NCI-H82 treated with DMSO at 0.1 percent for 48 hours (cell line): ENCODE data around the gene KCNH1.
"Not testable (repeated sequence)": the region's sequence is repeated elsewhere in the genome, so short reads cannot be mapped to it uniquely, and the experiment has no call there.

Source experiments
- DNase-seq: peaks from one replicate; lab custom pipeline; 2025; ENCODE audit not compliant: unreplicated experiment; lab: John Stamatoyannopoulos, UW

Gene KCNH1

DNA sequence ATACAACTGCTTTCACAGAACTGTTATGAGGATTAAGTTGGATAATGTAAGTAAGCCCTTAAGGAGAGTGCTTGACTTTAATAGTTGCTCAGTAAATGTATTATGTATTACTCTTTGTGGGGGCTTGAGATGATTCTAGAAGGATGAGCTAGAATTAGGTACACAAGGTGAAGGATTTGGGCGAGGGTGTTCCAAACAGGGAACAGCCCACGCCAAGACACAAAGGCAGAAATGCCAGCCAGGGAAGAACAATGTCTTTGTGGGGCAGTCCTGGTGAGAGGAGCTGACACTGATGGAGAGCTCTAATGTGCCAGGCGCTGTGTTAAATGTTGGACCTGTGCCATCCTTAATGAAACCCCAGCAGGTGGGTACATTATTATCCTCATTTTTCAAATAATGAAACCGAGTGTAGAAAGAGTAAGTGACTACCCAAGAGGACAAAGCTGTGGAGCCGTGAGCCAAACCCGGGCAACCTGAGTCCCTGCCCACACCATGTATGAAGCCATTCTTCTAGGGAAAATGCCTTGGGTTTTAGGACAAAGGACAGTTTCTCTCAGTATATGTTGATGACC lies 442.8 kb downstream of the KCNH1 start:
- no peak for DNase-seq

DNA sequence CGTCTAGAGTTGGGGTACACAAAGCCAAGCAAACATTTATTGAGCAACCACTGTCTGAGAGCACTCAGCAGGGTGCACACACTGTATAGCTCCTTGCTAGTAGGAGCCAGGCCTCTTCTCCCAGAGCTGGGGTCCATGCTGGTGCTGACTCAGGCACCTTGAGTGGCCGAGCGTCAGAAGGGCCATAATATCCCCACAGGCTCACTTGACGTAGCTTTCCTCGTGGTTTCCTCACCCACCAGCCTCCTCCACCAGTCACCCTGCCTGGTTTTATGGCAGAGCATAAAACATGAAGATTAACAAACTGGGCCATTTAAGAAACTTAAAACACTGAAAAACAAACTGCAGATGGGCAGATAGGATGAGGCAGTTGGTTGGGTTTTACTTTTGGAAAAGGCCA lies 443.7 kb downstream of the KCNH1 start:
- no peak for DNase-seq

DNA sequence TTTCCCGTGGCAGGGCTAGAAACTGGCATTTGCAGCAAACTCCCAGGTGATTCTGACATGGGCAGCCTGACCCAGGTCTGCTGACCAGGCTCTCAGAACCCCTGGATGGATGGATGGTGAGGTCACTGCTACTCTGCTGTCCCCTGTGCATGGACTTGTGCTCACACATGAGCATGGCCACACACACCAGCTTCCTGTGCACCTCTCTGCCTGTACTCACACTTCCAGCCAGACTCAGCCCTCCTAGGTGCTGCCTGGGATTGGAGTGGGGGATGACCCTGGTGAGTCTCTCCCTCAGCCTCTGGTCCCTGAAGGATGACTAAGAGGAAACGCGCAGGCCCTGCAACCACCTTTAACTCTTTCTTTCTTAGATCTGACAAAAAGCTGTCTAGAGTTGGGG lies 444.1 kb downstream of the KCNH1 start:
- no peak for DNase-seq

DNA sequence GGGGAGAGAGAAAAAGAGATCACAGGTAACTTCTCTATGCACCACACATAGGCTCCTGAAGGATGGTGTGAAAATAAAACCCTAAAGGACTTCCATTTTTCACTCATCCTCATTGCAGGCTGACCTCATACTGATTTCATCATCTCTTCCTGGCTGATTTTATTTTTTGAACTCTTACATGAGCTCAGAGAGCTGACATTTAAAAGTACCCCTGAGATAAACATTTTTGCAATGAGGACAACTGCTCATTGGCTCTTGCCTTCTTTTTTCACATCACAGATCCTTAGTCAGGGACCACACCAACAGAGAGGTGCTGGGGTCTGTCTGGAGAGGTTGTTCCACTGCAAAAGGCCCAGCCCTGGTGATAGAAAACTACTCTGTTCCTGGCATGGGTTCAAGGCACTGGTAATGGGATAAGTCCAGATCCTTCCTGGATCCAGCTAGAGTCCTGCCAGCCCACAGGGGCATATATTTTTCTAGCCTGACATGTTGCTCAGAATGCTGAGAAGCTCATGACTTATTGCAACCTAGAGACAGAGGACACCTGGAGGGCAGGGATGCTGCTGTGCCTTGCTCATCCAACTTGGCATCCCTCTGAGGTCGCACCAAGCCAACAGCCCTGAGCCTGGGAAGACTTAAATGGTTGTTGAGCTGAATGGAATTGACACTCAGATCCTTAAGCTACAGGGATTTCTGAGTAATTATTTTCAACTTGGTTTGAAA lies 445.3 kb downstream of the KCNH1 start:
- no peak for DNase-seq

DNA sequence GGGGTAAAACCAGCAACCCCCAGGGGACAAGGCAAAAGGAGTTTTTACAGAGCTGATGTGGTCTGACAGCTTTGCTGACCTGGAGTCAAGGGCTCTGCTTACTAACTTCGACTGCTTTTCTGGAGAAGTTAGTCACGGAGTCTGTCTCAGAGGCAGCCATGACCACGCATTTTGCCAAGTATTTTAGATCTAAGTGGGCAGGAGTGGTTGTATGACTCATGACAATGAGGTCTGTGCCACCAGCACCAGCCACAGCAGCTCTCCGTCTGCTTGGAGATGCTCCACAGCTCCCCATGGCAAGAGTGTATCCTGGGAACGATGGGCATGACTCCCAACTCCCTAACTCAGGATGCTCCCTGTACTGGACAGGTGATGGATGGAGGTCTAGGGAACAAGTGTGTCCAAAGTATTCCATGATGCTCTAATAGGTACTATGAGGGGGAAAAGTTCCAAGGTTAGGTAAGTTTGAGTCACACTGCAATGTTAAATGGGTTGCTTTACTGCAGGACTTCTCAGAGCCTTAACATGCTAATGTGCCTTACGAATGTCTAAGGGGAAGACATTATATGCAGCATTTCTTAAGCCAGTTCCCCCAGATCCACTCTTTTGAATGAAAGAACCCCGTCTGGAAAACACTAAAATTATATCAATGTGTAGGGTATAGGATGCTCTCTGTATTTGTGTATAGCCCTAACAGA lies 446.2 kb downstream of the KCNH1 start:
- DNase-seq: no peak

DNA sequence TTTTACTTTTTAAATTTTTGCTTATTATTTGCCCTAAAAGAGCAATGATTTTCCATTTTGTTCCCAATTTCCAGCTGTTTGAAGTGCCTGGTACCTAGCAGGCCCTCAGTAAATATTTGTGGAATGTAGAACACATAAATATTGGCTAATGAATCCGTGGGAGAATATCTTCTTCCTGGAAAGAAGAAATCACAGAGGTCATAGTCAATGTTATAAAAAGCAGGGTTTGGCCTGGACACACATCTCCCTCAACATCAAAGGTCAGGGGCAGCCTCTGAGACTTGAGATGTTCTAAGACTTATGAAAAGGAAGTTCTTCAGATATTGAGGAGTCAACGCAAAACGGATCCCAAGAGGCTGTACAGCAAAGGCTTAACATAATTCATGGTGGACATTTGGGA lies 447.1 kb downstream of the KCNH1 start:
- no peak for DNase-seq

DNA sequence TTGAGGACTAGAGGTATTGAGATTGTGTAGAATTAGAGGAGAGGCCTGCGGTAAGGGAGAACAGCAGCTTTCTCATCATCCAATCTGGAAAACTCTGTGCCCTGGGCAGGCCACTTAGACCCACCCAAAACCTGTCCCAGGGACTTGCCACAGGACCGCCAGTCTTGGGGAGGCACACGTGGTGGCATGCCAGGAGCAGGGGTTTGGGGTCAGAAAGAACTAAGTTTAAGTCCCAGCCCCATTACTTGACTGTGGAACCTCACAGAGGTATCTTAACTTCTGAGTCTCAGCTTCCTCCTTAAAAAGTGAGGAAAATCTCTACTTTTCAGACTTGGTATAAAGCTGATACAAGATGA lies 448.7 kb downstream of the KCNH1 start:
- no peak for DNase-seq

DNA sequence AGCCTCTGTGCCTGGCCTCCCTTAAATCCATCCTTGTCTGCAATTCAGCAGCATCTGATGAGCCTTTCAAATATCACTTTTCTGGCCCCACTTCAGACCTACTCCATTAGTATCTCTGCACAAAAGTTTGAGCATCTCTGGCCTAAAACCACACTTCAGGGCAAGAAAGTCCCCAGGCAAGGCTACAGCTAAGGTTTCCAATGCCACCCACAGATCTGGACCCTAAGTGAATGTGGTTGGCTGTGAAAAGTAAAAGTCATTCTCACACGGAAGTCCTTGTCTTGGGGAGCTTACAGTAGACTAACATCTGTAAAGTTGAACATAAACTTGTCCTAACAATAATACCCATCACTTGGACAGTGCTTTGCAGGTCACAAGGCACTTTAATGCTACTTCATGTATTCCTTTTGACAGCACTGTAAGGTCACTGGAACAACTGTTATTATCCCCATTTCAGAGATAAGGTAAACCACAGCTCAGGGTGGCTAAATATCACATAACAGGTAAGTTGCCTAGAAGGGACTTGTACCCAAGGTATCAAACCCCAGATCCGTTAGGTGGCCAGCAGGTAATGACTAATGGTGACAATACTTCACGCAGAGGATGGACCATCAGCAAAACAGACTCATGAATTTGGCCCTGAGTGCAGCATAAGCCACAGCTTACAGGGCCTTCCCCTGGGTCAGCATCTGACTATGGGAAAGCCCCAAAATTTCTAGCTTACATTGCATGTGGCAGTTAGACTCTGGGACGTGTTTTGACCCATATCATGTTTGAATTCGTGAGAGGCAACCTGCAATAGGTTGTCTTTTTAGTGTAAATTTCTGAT lies 449.3 kb downstream of the KCNH1 start:
- no peak for DNase-seq

DNA sequence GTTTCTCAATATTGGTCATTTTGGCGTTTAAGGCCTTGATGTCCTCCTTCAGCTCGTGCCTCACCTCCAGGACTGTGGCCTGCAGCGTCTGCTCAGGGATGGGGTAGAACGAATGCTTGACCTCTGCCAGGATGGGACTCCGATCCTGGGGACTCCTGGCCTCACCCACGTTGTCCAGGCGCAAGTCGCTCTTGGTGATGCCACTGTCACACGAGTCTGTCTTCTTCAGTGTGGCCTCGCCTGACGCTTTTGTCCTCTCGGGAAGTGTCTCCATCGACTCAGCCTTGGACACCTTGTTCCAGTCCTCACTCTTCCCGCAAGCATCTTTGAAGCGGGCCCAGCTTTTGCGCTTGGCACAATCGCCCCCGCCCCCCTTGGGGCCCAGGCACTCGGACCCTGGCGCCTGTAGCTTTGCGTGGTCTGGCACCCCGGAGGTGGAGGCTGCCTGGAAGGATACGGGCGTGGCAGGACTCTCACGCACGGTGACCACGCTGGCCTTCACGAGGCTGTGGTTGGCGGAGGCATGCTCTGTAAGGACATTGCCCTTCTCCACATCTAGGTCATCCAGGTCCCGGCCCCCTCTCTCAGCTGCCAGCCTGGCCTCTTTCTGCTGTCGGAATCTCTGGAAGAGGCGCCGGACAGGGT lies 450.4 kb downstream of the KCNH1 start:
- DNase-seq: no peak

DNA sequence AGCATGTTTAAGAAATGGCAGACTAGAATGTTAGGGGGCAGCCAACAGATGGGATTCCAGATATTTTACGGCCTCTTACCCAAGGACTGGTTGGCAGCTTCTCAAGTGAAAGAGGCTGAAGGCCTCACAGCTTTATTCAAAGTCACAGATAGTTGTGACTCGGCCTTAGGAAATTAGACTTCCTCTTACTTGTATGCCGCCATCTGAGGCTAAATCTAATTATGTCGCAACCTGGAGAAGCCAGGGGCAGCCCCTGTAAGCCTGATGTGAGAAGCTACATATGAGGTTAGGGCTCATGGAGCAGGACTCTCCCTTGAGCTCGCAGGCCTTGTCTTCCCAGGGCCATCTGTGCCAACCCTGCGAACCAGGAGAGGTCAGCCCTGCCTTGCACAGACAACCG lies 452.8 kb downstream of the KCNH1 start:
- DNase-seq: no peak

DNA sequence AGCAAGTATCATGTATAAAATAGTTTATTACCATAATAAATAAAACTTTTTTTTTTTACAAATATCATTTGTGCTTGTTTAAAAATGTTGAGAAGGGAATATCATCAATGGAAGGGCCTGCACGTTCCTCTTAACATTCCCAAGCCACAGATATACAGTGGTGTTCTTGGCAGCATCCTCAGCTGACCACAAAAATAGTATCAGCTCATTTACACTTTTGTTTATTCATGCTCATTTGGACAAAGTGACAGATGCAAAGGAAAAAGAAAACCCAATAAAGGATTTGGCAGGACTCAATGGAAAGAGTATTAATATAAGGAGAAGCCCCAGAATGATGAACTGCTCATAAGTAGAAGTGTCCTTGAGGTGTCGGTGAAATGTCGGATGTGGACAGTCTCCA lies 455.6 kb downstream of the KCNH1 start:
- no peak for DNase-seq

DNA sequence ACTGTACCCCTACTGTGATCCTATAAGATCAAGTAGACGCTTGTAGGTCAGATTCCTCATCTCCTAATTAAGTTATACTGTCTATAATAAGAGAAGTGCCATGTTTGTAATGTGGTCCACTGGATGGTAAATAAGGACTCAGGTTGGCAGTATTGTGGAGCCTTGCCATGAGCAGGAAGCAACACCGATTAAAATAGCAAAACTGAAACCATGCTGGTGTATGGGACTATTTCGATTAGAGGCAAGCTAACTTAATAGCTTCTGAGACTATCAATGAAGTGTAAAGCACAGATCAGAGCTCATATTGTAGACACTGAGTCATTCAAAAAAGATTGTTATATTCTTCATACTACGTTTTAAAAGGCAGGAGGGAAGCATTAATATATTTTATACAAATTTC lies 456.4 kb downstream of the KCNH1 start:
- DNase-seq: no peak

DNA sequence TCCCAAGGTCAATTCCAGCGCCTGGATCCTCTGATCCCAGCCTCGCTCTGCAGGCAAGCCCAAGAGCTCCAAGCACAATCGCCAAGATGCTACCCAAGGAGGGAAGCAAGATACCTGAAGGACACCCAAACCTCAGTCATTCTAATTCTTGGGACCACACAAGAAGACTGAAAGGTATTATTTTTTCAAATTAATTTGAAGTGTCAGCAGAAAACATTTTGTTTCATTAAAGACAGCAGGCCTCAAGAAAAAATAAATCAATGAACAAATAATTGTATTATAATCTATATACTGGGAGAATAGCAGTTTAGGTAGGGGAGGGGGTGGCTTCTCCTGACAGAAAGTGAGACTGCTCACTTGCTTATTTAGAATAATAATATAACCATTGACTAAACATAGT lies 457.4 kb downstream of the KCNH1 start:
- DNase-seq: no peak

DNA sequence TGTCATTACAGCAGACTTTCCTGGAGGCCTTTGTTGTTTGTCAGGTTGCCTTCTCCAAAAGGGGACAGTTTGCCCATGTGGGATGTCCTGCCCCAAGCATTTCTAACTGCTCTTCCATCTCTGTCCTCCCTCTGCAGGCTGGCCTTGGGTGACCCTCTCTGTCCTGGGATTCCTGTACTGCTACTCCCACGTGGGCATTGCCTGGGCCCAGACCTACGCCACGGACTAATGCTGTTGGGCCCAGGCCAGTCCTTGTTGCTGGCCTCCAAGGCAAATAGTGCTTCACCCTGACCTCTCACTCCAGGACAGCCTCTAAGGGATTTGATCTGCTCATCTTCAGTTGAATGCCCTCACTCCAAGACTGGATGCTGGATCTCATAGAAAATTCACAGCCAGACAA lies 459.8 kb downstream of the KCNH1 start:
- DNase-seq: no peak

DNA sequence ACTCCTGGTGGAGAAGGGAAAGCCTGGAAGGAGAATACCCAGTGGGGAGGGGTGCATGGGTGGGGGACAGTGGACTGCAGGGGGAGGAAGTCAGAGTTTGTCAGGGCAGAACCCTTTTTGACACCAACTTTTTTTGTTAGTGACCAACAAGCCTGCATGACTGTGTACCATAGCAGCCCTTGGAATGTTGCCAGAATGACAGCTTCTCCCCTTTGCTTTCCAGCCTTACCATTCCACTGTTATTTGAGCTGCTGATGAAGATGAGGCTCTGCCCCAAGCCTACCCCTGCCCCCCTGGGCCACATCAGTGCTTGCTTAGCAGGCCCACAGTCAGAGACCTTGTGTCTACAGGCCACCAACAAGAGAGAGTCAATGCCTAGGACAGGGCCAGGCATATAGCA lies 464.0 kb downstream of the KCNH1 start:
- DNase-seq: no peak

DNA sequence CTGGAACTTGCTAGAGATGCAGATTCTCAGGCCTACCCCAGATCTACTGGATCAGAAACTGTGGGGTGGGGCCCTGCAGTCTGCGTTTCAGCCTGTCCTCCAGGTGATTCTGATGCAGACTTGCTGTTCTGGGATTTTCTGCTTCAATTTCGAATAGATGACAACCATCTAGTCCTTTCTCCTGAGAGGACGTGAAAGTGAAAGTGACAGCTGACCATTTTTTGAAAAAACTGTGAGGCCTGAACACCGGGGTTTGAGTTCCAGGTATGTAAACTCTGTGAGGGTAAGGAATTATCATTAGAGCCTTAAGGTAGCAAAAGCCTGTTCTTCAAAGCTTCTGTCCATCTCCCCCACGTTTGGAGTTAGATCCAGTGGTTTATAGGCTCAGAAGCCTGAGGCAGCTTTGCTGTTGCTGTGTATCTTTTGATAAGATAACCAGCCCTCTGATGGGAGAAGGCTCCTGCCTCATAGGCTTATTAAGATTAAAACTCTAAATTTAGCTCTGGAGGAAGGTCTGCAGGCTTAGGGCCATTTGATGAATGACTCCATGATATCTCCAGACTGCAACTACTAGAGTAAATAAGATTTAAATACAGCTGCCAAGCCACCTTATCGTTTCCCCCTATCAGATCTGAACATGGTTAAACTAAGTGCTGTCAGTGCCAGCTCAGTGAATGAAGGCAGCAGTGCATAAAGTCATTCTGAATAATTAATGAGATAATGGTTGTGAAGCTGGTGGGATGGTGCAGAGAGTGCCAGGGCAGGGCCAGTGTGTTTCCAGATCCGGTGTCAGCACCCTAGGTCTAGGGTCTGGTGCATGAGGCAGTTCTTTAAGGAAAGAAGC lies 470.0 kb downstream of the KCNH1 start:
- peak; percentile 98 for DNase-seq

DNA sequence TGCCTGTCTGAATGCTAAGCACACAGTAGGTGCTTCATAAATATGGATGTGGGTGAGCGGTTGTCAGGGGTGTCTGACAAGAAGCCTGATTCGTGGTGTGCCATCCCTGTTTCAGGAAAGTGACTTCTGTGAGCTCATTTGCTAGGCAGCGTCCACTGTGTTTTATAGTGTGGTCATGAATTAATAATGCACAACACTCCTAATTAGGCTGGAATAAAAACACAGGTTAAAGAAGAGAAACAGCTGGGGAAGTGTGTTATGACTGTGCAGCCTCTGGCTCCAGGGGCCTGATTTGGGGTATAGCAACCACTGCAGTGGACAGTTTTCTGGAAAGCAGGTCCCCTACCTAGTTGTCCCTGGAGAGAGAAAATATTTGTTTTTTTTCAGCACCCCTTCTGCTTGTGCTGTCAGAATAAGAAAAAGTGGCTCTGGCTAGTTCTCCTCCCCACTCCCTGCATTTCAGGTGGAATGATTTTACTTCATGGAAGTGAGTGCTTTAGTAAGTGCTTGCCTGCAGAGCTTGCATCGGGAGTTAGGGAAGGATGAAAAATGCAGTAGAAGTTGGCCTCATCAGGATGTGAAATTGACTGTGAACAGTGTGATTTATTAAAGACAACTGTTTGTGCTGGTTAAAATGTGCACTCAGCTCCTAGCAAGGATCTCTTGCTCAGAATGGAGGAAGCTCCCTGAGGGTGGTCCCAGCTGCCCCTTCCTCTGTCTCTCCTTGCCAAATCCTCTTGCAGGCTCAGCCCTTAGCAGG lies 471.5 kb downstream of the KCNH1 start:
- no peak for DNase-seq

DNA sequence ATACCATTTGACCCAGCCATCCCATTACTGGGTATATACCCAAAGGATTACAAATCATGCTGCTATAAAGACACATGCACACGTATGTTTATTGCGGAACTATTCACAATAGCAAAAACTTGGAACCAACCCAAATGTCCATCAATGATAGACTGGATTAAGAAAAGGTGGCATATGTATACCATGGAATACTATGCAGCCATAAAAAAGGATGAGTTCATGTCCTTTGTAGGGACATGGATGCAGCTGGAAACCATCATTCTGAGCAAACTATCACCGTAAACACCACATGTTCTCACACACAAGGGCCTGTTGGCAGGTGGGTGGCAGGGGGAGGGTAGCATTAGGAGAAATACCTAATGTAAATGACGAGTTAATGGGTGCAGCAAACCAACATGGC lies 472.4 kb downstream of the KCNH1 start:
- not testable (repeated sequence) for DNase-seq

DNA sequence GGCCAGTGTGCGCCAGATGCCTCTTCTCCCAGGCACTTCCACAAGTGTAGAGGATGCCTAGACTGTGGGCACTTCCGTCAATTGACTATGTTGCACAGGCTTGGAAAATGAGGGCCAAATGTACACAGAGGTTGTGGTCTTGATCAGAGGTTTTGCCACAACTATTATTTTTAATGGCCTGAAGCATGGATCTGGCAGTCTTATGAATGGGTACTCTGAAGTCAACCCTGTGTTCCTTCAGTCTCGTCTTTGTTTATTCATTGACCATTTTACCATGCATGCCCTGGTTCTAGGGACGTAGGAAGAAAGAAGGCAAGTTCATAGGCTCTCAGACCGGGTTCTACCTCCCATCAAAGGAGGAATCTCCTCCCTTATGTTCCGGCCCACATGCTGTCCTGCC lies 476.1 kb downstream of the KCNH1 start:
- DNase-seq: no peak

DNA sequence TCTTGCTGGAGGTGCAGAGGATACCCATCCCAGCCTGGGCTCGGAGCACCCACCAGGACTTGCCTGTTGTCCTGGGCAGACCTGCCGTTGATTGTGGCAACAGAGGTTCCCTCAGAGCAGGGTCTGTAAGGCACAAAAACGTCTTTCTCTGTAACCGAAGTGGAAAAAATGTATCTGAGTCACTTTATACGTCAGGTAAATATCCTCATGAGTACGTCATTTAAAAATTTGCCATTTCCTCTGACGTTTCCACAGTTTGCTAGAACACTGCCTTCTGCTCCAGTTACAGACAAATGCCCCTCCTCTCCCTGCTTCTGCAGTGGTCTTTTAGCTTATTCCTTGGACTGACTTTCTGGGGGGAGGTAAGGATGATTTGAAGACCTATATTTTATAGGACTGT lies 478.4 kb downstream of the KCNH1 start:
- no peak for DNase-seq
